Osteocyte (in vitro differentiated cells): Measurements from ENCODE around the gene LCE3E. TPM values are rescaled to one million over a fixed set of nuclear protein-coding genes. Genes with fewer than 3 reads are reported as not detected.

Experiments used
- DNase-seq: peaks from one replicate; pipeline ENCODE4 v3.0.0; 2021; ENCODE audit warnings: mixed read lengths; ENCODE audit not compliant: unreplicated experiment; ENCODE audit errors: extremely low spot score
- H3K27ac Mint-ChIP-seq: one replicate; pipeline ENCODE4 v1.8.0; 2021; ENCODE audit warnings: mild to moderate bottlenecking, mixed read lengths; ENCODE audit not compliant: unreplicated experiment
- H3K27me3 Mint-ChIP-seq: one replicate; pipeline ENCODE4 v1.8.0; 2021; ENCODE audit warnings: mixed read lengths; ENCODE audit not compliant: unreplicated experiment
- H3K36me3 Mint-ChIP-seq: one replicate; pipeline ENCODE4 v1.8.0; 2021; ENCODE audit warnings: mixed read lengths; ENCODE audit not compliant: unreplicated experiment
- H3K4me1 Mint-ChIP-seq: one replicate; pipeline ENCODE4 v1.8.0; 2021; ENCODE audit warnings: mixed read lengths; ENCODE audit not compliant: unreplicated experiment
- H3K4me3 Mint-ChIP-seq: one replicate; pipeline ENCODE4 v1.8.0; 2021; ENCODE audit warnings: mild to moderate bottlenecking, moderate library complexity, mixed read lengths; ENCODE audit not compliant: unreplicated experiment
- H3K9me3 Mint-ChIP-seq: one replicate; pipeline ENCODE4 v1.8.0; 2021; ENCODE audit warnings: mixed read lengths; ENCODE audit not compliant: unreplicated experiment
- CTCF ChIP-seq: fragments of 200-600 bp; sonication (generic); IDR thresholded peaks from 2 replicates; pipeline ENCODE4 v1.5.0; 2021; ENCODE audit warnings: antibody characterized with exemption, mild to moderate bottlenecking, moderate library complexity
- long read RNA-seq: library from polyadenylated mRNA; unstranded; transcript quantifications from one replicate; pipeline ENCODE4 v2.0.0, GENCODE V29; 2021
- total RNA-seq: library from RNA; stranded (reverse); gene quantifications from 2 replicates; pipeline ENCODE4 v1.2.1, GENCODE V29; 2021

Gene LCE3E
- not detected in 2 replicates for total RNA-seq
- long read RNA-seq: 0 reads

- Mint-ChIP-seq H3K27ac (no peak within 1 kb of the TSS), H3K9me3 (peaks cover 62% of the 10 kb centered on the region), H3K36me3 (no peaks in the 10 kb centered on the region), H3K4me1 (no peaks in the 10 kb centered on the region), H3K4me3 (no peak within 1 kb of the TSS), H3K27me3 (no peaks in the 10 kb centered on the region)
- TF ChIP-seq CTCF: no peak
- DNase-seq: no peak
Measured at GRCh38 chr1:152566681-152567080, at the start of gene LCE3E. TSS of gene LCE3E (minus strand) at chr1:152566780. CDS start at chr1:152566208, 572 bp downstream.

GRCh38 chr1:152613511-152613910 lies 46.9 kb upstream of the LCE3E start, which contains the start of gene LCE3B:
TSS of gene LCE3B (plus strand) at chr1:152613811. CDS start at chr1:152613811, 0 bp downstream.
- H3K36me3 Mint-ChIP-seq: no peaks in the 10 kb centered on the region
- peaks cover 13% of the 10 kb centered on the region for H3K9me3 Mint-ChIP-seq
- H3K27me3 Mint-ChIP-seq: no peaks in the 10 kb centered on the region
- H3K4me3 Mint-ChIP-seq: no peak within 1 kb of the TSS
- TF ChIP-seq CTCF: no peak
- H3K4me1 Mint-ChIP-seq: no peaks in the 10 kb centered on the region
- H3K27ac Mint-ChIP-seq: no peak within 1 kb of the TSS
- no peak for DNase-seq

GRCh38 chr1:152599934-152600333 lies 33.4 kb upstream of the LCE3E start, which contains the start of gene LCE3C:
TSS of gene LCE3C (plus strand) at chr1:152600234. CDS start at chr1:152600732, 498 bp downstream.
- no peak for TF ChIP-seq CTCF
- H3K27ac Mint-ChIP-seq: no peak within 1 kb of the TSS

GRCh38 chr1:152596986-152597385 lies 30.4 kb upstream of the LCE3E start:
- H3K36me3 Mint-ChIP-seq: no peaks in the 10 kb centered on the region
- H3K27ac Mint-ChIP-seq: no peak overlapping the region
- H3K4me3 Mint-ChIP-seq: no peak overlapping the region
- H3K4me1 Mint-ChIP-seq: no peaks in the 10 kb centered on the region
- H3K27me3 Mint-ChIP-seq: no peaks in the 10 kb centered on the region
- DNase-seq: no peak
- no peak for TF ChIP-seq CTCF
- H3K9me3 Mint-ChIP-seq: peaks cover 17% of the 10 kb centered on the region

More at GRCh38 chr1:152599934-152600333, 33.4 kb upstream of the LCE3E start, which contains the start of gene LCE3C:
- Mint-ChIP-seq H3K9me3 (peaks cover 14% of the 10 kb centered on the region), H3K36me3 (no peaks in the 10 kb centered on the region), H3K4me3 (no peak within 1 kb of the TSS), H3K27me3 (no peaks in the 10 kb centered on the region), H3K4me1 (no peaks in the 10 kb centered on the region)
- no peak for DNase-seq

GRCh38 chr1:152585586-152585985 lies 19.0 kb upstream of the LCE3E start:
- no peaks in the 10 kb centered on the region for H3K27me3 Mint-ChIP-seq
- peaks cover 29% of the 10 kb centered on the region for H3K9me3 Mint-ChIP-seq
- DNase-seq: no peak
- H3K4me1 Mint-ChIP-seq: no peaks in the 10 kb centered on the region
- H3K36me3 Mint-ChIP-seq: no peaks in the 10 kb centered on the region
- H3K4me3 Mint-ChIP-seq: no peak overlapping the region
- no peak for TF ChIP-seq CTCF
- H3K27ac Mint-ChIP-seq: no peak overlapping the region
